Osteoblast (primary cell): Measurements from ENCODE around the gene AUTS2. TPM values are rescaled to one million over a fixed set of nuclear protein-coding genes. Genes with fewer than 3 reads are reported as not detected.

Experiments used
- DNase-seq: peaks from one replicate; pipeline ENCODE4 v3.0.0; 2011; ENCODE audit warnings: low spot score, mixed read lengths; ENCODE audit not compliant: insufficient read length; ENCODE audit errors: missing footprints
- H2AFZ ChIP-seq: 2 replicates; pipeline ENCODE4 v1.6.0; 2011; ENCODE audit warnings: mild to moderate bottlenecking, low read length
- H3K27ac ChIP-seq: 2 replicates; pipeline ENCODE4 v1.5.1; 2011; ENCODE audit warnings: mild to moderate bottlenecking, low read depth, low read length, moderate library complexity
- H3K27me3 ChIP-seq: 2 replicates; pipeline ENCODE4 v1.6.0; 2012; ENCODE audit warnings: mild to moderate bottlenecking, control low read depth, inconsistent platforms, low read length, moderate library complexity; ENCODE audit not compliant: insufficient read depth
- H3K36me3 ChIP-seq: 2 replicates; pipeline ENCODE4 v1.5.1; 2011; ENCODE audit warnings: mild to moderate bottlenecking, low read length, control low read depth, moderate library complexity; ENCODE audit not compliant: insufficient read depth
- H3K4me1 ChIP-seq: 2 replicates; pipeline ENCODE4 v1.5.1; 2011; ENCODE audit warnings: mild to moderate bottlenecking, low read length, control low read depth, moderate library complexity; ENCODE audit not compliant: insufficient read depth
- H3K4me2 ChIP-seq: 2 replicates; pipeline ENCODE4 v1.6.0; 2011; ENCODE audit warnings: mild to moderate bottlenecking, low read length; ENCODE audit not compliant: insufficient read depth
- H3K4me3 ChIP-seq: fragments of 200-600 bp; sonication (generic); 3 replicates; pipeline ENCODE4 v1.5.1; 2012; ENCODE audit warnings: mild to moderate bottlenecking, low read length, inconsistent platforms; ENCODE audit not compliant: insufficient read depth
- H3K79me2 ChIP-seq: 2 replicates; pipeline ENCODE4 v1.6.0; 2012; ENCODE audit warnings: mild to moderate bottlenecking, low read length, control low read depth, inconsistent platforms; ENCODE audit not compliant: insufficient read depth
- H3K9me3 ChIP-seq: 2 replicates; pipeline ENCODE4 v1.5.1; 2011; ENCODE audit warnings: low read depth, low read length, control low read depth
- H4K20me1 ChIP-seq: 2 replicates; pipeline ENCODE4 v1.6.0; 2012; ENCODE audit warnings: mild to moderate bottlenecking, low read length, control low read depth; ENCODE audit not compliant: insufficient read depth
- total RNA-seq: library from RNA; depleted of rRNA; stranded (reverse); fragments of >200 nt; gene quantifications from 2 replicates; pipeline ENCODE4 v1.2.3, GENCODE V29; 2012
- TF ChIP-seq, protein P1 (sequence below): IDR thresholded peaks from 2 replicates; pipeline ENCODE4 v1.5.1; 2011; ENCODE audit warnings: mild to moderate bottlenecking, low read depth, low read length, moderate library complexity; ENCODE audit errors: extremely low read depth

AUTS2 gene
- total RNA-seq, 1 donor = 15.2 TPM

- Histone ChIP-seq H3K27me3 (no peaks in the 10 kb centered on the region), H3K4me2 (no peak overlapping the region)
- TF ChIP-seq, protein P1, sequence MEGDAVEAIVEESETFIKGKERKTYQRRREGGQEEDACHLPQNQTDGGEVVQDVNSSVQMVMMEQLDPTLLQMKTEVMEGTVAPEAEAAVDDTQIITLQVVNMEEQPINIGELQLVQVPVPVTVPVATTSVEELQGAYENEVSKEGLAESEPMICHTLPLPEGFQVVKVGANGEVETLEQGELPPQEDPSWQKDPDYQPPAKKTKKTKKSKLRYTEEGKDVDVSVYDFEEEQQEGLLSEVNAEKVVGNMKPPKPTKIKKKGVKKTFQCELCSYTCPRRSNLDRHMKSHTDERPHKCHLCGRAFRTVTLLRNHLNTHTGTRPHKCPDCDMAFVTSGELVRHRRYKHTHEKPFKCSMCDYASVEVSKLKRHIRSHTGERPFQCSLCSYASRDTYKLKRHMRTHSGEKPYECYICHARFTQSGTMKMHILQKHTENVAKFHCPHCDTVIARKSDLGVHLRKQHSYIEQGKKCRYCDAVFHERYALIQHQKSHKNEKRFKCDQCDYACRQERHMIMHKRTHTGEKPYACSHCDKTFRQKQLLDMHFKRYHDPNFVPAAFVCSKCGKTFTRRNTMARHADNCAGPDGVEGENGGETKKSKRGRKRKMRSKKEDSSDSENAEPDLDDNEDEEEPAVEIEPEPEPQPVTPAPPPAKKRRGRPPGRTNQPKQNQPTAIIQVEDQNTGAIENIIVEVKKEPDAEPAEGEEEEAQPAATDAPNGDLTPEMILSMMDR = no peak
Observed at GRCh38 chr7:70570029-70570428, 971.8 kb downstream of the AUTS2 start.

GRCh38 chr7:70570961-70571360 lies 972.7 kb downstream of the AUTS2 start:
- Histone ChIP-seq H3K79me2 (no peaks in the 10 kb centered on the region), H3K4me1 (no peaks in the 10 kb centered on the region), H3K27ac (no peak overlapping the region), H3K4me3 (no peak overlapping the region), H4K20me1 (no peaks in the 10 kb centered on the region), H3K27me3 (no peaks in the 10 kb centered on the region), H2AFZ (no peak overlapping the region), H3K9me3 (no peaks in the 10 kb centered on the region), H3K4me2 (no peak overlapping the region), H3K36me3 (no peaks in the 10 kb centered on the region)
- TF ChIP-seq, protein P1 = no peak
- no peak for DNase-seq

More at GRCh38 chr7:70570029-70570428, 971.8 kb downstream of the AUTS2 start:
- DNase-seq = no peak
- H2AFZ ChIP-seq = no peak overlapping the region
- no peaks in the 10 kb centered on the region for H3K9me3 ChIP-seq
- H3K79me2 ChIP-seq = no peaks in the 10 kb centered on the region
- no peaks in the 10 kb centered on the region for H3K4me1 ChIP-seq
- no peaks in the 10 kb centered on the region for H4K20me1 ChIP-seq
- no peak overlapping the region for H3K27ac ChIP-seq
- H3K4me3 ChIP-seq = no peak overlapping the region
- no peaks in the 10 kb centered on the region for H3K36me3 ChIP-seq

GRCh38 chr7:70571403-70571934 lies 973.2 kb downstream of the AUTS2 start:
- H3K4me2 ChIP-seq = no peak overlapping the region
- H3K27ac ChIP-seq = no peak overlapping the region
- no peaks in the 10 kb centered on the region for H4K20me1 ChIP-seq
- H3K27me3 ChIP-seq = no peaks in the 10 kb centered on the region
- DNase-seq = no peak
- no peaks in the 10 kb centered on the region for H3K79me2 ChIP-seq
- TF ChIP-seq, protein P1 = no peak
- no peaks in the 10 kb centered on the region for H3K4me1 ChIP-seq
- no peak overlapping the region for H3K4me3 ChIP-seq
- no peaks in the 10 kb centered on the region for H3K36me3 ChIP-seq
- no peak overlapping the region for H2AFZ ChIP-seq
- H3K9me3 ChIP-seq = no peaks in the 10 kb centered on the region

DNA sequence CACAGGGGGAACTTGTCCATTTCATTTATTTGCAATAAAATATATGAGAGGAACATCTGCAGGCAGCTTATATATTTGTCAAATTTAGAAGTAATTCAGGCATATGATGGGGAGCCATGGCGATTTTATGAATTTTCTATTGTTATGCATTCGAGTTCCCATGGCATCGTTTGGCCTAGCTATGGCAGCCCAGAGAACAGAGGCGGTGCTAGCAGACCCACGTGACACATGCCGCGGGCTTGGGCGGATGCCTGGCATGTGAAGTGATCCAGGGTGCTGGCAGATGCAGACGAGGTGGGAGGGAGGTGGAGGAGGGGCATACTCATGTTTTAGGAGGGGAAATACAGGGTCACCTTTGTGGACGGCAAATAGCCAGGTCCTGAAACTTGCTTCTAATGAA lies 973.7 kb downstream of the AUTS2 start:
- Histone ChIP-seq H3K79me2 (no peaks in the 10 kb centered on the region), H3K36me3 (no peaks in the 10 kb centered on the region), H3K27me3 (no peaks in the 10 kb centered on the region), H3K27ac (no peak overlapping the region), H3K4me1 (no peaks in the 10 kb centered on the region), H3K4me3 (no peak overlapping the region), H2AFZ (no peak overlapping the region), H3K9me3 (no peaks in the 10 kb centered on the region), H4K20me1 (no peaks in the 10 kb centered on the region), H3K4me2 (no peak overlapping the region)
- TF ChIP-seq, protein P1 = no peak
- DNase-seq = no peak
